K562 (cell line): Measurements from ENCODE around the gene VDR. TPM values are rescaled to one million over a fixed set of nuclear protein-coding genes. Genes with fewer than 3 reads are reported as not detected.

ENCODE experiments used
- ARID1B ChIP-seq: fragments of 450-650 bp; IDR thresholded peaks from 2 replicates; pipeline ENCODE4 v1.6.1; 2016; ENCODE audit warnings: antibody characterized with exemption, mild to moderate bottlenecking, inconsistent platforms
- BRD9 ChIP-seq: fragments of 450-650 bp; IDR thresholded peaks from 2 replicates; pipeline ENCODE4 v1.6.1; 2018; ENCODE audit warnings: low read depth; ENCODE audit not compliant: partially characterized antibody
- CBFA2T2 ChIP-seq: fragments of 450-650 bp; conservative IDR thresholded peaks from 2 replicates; pipeline ENCODE4 v1.6.1; 2017; ENCODE audit warnings: mild to moderate bottlenecking
- CCNT2 ChIP-seq: IDR thresholded peaks from 2 replicates; pipeline ENCODE4 v1.6.1; 2011; ENCODE audit warnings: borderline replicate concordance, low read depth, mild to moderate bottlenecking, moderate library complexity, mixed read lengths, low read length; ENCODE audit not compliant: insufficient read length; ENCODE audit errors: extremely low read depth
- CREB1 ChIP-seq, 2 experiments: sonication (generic) in 1 of 2; formaldehyde crosslinking in 1 of 2; IDR thresholded peaks; 2 replicates each; pipeline versions ENCODE4 v1.6.1 to v1.8.0; 2012 to 2022; ENCODE audit warnings: inconsistent platforms in 1 of 2, mild to moderate bottlenecking in 1 of 2, missing genetic modification reagents in 1 of 2, moderate library complexity in 1 of 2
- ERF ChIP-seq: fragments of 450-650 bp; formaldehyde crosslinking; IDR thresholded peaks from 2 replicates; pipeline ENCODE4 v1.4.0; 2020; ENCODE audit warnings: mild to moderate bottlenecking, mixed read lengths
- FOXA3 ChIP-seq, 2 experiments: fragments of 450-650 bp in 1 of 2; sonication (generic) in 1 of 2; formaldehyde crosslinking; IDR thresholded peaks in 1 of 2; conservative IDR thresholded peaks in 1 of 2; 2 replicates each; pipeline versions ENCODE4 v1.4.0 to v1.8.0; 2020 to 2022; ENCODE audit warnings: mild to moderate bottlenecking in 2 of 2, missing genetic modification reagents in 1 of 2
- JUND ChIP-seq, 2 experiments: IDR thresholded peaks; 2 replicates in 1 of 2; 3 replicates in 1 of 2; pipeline ENCODE4 v1.6.1; 2011; ENCODE audit warnings: borderline replicate concordance in 2 of 2, low read depth in 2 of 2, low read length in 2 of 2, improper control_type of control experiment in 1 of 2, missing biosample characterization in 1 of 2, missing genetic modification characterization in 1 of 2, missing genetic modification reagents in 1 of 2
- KLF16 ChIP-seq: IDR thresholded peaks from 2 replicates; pipeline ENCODE4 v1.6.1; 2016; ENCODE audit warnings: antibody characterized with exemption
- RCOR1 ChIP-seq, 2 experiments: IDR thresholded peaks; 2 replicates each; pipeline ENCODE4 v1.6.1; 2012; ENCODE audit warnings: low read depth in 2 of 2, low read length in 2 of 2, borderline replicate concordance in 1 of 2, improper control_type of control experiment in 1 of 2
- RFX7 ChIP-seq: fragments of 250-450 bp; sonication (Bioruptor Pico); IDR thresholded peaks from 2 replicates; pipeline ENCODE4 v1.5.1; 2021; ENCODE audit warnings: mild to moderate bottlenecking
- TOE1 ChIP-seq, 2 experiments: fragments of 450-650 bp in 1 of 2; sonication (generic) in 1 of 2; formaldehyde crosslinking in 1 of 2; IDR thresholded peaks; 2 replicates each; pipeline versions ENCODE4 v1.7.1 to v1.8.0; 2016 to 2022; ENCODE audit warnings: borderline replicate concordance in 2 of 2, mild to moderate bottlenecking in 2 of 2, antibody characterized with exemption in 1 of 2, inconsistent platforms in 1 of 2, low read depth in 1 of 2, missing genetic modification reagents in 1 of 2, moderate library complexity in 1 of 2
- U2AF1 ChIP-seq: fragments of 200-400 bp; formaldehyde crosslinking; optimal IDR thresholded peaks from 2 replicates; pipeline ENCODE3; 2017; ENCODE audit warnings: mild to moderate bottlenecking, low read depth, low read length, moderate library complexity
- UBTF ChIP-seq, 2 experiments: IDR thresholded peaks; 2 replicates each; pipeline ENCODE4 v1.6.1; 2012; ENCODE audit warnings: improper control_type of control experiment in 2 of 2, low read depth in 2 of 2, low read length in 2 of 2, borderline replicate concordance in 1 of 2
- ZNF263 ChIP-seq: sonication (generic); formaldehyde crosslinking; IDR thresholded peaks from 2 replicates; pipeline ENCODE4 v1.8.0; 2022; ENCODE audit warnings: mild to moderate bottlenecking, missing genetic modification reagents, borderline replicate concordance
- ZNF584 ChIP-seq: fragments of 200-800 bp; sonication (Bioruptor generic); IDR thresholded peaks from 2 replicates; pipeline ENCODE4 v1.6.1; 2016; ENCODE audit warnings: low read depth, mild to moderate bottlenecking, missing genetic modification characterization, missing compliant biosample characterization
- ZNF740 ChIP-seq, 3 experiments: fragments of 200-800 bp in 1 of 3; sonication (Bioruptor generic) in 1 of 3; sonication (generic) in 1 of 3; formaldehyde crosslinking in 1 of 3; IDR thresholded peaks; 2 replicates each; pipeline versions ENCODE4 v1.6.1 to v1.8.0; 2016 to 2022; ENCODE audit warnings: mild to moderate bottlenecking in 2 of 3, missing compliant biosample characterization in 2 of 3, missing genetic modification characterization in 2 of 3, missing genetic modification reagents in 1 of 3
- ZNF77 ChIP-seq: fragments of 250-450 bp; sonication (Bioruptor Pico); IDR thresholded peaks from 2 replicates; pipeline ENCODE4 v1.5.0; 2020
- polyA plus RNA-seq, 8 experiments: library from polyadenylated mRNA; depleted of rRNA in 4 of 8; stranded (reverse) in 5 of 8; unstranded in 3 of 8; fragments of >200 nt; fragmentation: Nextera tagmentation in 2 of 8; fragmentation: Illumina TruSeq in 1 of 8; extraction: Ambion mirVana in 2 of 8; extraction: Trizol in 1 of 8; gene quantifications; 2 replicates each; pipeline versions ENCODE4 v1.2.1 to v1.2.3, GENCODE V29; 2011 to 2014; ENCODE audit warnings: inconsistent platforms in 1 of 8, missing spikeins in 1 of 8
- total RNA-seq, 7 experiments: library from RNA; depleted of rRNA in 6 of 7; stranded (reverse); fragments of >200 nt in 6 of 7; fragmentation: Illumina TruSeq in 2 of 7; extraction: Trizol in 2 of 7; gene quantifications; 2 replicates each; pipeline versions ENCODE4 v1.2.1 to v1.2.3, GENCODE V29; 2011 to 2021; ENCODE audit warnings: low replicate concordance in 1 of 7
- TF ChIP-seq, protein P1 (sequence below): sonication (generic); formaldehyde crosslinking; IDR thresholded peaks from 2 replicates; pipeline ENCODE4 v1.8.0; 2022; ENCODE audit warnings: missing genetic modification reagents, mild to moderate bottlenecking, borderline replicate concordance
- TF ChIP-seq, protein P2 (sequence below): fragments of 250-450 bp; sonication (Bioruptor Pico); IDR thresholded peaks from 2 replicates; pipeline ENCODE4 v1.8.0; 2022; ENCODE audit warnings: moderate library complexity, mild to moderate bottlenecking, inconsistent platforms

Gene VDR
- total and polyA plus RNA-seq, 9 of the 15 experiments (the other 6 are each of a cell fraction or from before 2014, with no cell fraction given): 0.61 to 4.8 (median 2.0) TPM

DNA sequence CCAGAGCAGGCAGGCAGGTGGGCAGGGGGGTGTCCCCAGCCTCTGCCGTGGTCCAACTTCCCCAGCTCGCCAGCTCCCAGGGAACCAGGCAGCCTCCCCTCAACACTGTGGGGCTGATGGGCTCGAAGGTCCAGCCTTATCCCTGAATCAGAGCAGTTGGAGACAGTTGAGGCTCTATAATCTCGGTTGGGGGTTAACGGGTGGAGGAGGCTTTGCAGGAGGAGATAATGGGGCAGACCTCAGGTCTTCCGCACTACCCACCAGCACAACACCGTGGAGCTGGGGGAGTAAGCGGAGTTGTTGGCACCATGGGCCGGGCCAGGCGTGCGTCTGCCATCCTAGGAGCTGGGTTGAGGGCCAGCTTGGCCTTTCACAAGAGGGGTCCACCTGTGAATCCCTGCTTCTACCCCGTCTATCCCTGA lies 71.2 kb downstream of the VDR start (continued):
- no peak for TF ChIP-seq TOE1 (IDR thresholded peaks at IDR 0.05; ENCODE audit: borderline replicate concordance)
- TF ChIP-seq TOE1 (CRISPR knock-in tag; IDR thresholded peaks at IDR 0.05; ENCODE audit: borderline replicate concordance, low read depth): no peak
- peak; percentile 44 for TF ChIP-seq CBFA2T2
- TF ChIP-seq RFX7 (CRISPR knock-in tag): no peak
- TF ChIP-seq, protein P1, sequence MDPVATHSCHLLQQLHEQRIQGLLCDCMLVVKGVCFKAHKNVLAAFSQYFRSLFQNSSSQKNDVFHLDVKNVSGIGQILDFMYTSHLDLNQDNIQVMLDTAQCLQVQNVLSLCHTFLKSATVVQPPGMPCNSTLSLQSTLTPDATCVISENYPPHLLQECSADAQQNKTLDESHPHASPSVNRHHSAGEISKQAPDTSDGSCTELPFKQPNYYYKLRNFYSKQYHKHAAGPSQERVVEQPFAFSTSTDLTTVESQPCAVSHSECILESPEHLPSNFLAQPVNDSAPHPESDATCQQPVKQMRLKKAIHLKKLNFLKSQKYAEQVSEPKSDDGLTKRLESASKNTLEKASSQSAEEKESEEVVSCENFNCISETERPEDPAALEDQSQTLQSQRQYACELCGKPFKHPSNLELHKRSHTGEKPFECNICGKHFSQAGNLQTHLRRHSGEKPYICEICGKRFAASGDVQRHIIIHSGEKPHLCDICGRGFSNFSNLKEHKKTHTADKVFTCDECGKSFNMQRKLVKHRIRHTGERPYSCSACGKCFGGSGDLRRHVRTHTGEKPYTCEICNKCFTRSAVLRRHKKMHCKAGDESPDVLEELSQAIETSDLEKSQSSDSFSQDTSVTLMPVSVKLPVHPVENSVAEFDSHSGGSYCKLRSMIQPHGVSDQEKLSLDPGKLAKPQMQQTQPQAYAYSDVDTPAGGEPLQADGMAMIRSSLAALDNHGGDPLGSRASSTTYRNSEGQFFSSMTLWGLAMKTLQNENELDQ (CRISPR knock-in tag): no peak
- TF ChIP-seq CCNT2: no peak
- no peak for TF ChIP-seq CREB1 (IDR thresholded peaks at IDR 0.05)
- no peak for TF ChIP-seq CREB1 (CRISPR knock-in tag; IDR thresholded peaks at IDR 0.05)
- 0 out of 2 replicates have a peak, but pooled peaks have one; percentile 32 for TF ChIP-seq ZNF740 (CRISPR knock-in tag; IDR thresholded peaks at IDR 0.05)
- no peak for TF ChIP-seq ZNF740 (tag; IDR thresholded peaks at IDR 0.05)
- no peak for TF ChIP-seq FOXA3 (CRISPR knock-in tag; conservative IDR thresholded peaks at IDR 0.05 in 1 of 2, IDR thresholded peaks at IDR 0.05 in 1 of 2)
- peak; percentile 42; the same call in 1 of the 2 replicates for TF ChIP-seq ZNF584 (CRISPR knock-in tag)
- TF ChIP-seq UBTF (IDR thresholded peaks at IDR 0.05; ENCODE audit: borderline replicate concordance in 1 of 2, low read depth in 2 of 2, low read length in 2 of 2): no peak
- TF ChIP-seq, protein P2, sequence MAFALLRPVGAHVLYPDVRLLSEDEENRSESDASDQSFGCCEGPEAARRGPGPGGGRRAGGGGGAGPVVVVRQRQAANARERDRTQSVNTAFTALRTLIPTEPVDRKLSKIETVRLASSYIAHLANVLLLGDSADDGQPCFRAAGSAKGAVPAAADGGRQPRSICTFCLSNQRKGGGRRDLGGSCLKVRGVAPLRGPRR (CRISPR knock-in tag): no peak
- no peak for TF ChIP-seq ERF (CRISPR knock-in tag)
- TF ChIP-seq ARID1B: peak; percentile 25; the same call in 1 of the 2 replicates
- TF ChIP-seq ZNF77: no peak
- TF ChIP-seq KLF16: peak; percentile 72
- peak in 1 of 2 experiments; percentile 91; a peak in 3 of 4 replicates for TF ChIP-seq RCOR1 (IDR thresholded peaks at IDR 0.05; ENCODE audit: borderline replicate concordance in 1 of 2, low read depth in 2 of 2, low read length in 2 of 2)
- TF ChIP-seq U2AF1: no peak
- TF ChIP-seq JUND (IDR thresholded peaks at IDR 0.05; ENCODE audit: borderline replicate concordance, low read depth, low read length): no peak
- no peak; the same call in 2 of the 3 replicates for TF ChIP-seq JUND (tag; IDR thresholded peaks at IDR 0.05; ENCODE audit: borderline replicate concordance, low read depth, low read length)
- 0 out of 2 replicates have a peak, but pooled peaks have one; percentile 15 for TF ChIP-seq ZNF263
- peak; percentile 36 for TF ChIP-seq BRD9
